SK-N-SH (cell line): ENCODE data around the gene ELOVL2.

Experiments used
- EP300 ChIP-seq, 2 experiments: IDR thresholded peaks; 2 replicates each; pipeline versions ENCODE4 v1.4.0 to v1.6.1; 2012; ENCODE audit warnings: borderline replicate concordance in 1 of 2, low read depth in 1 of 2, low read length in 1 of 2
- FOXJ3 ChIP-seq: sonication (generic); formaldehyde crosslinking; IDR thresholded peaks from 2 replicates; pipeline ENCODE4 v1.5.1; 2020; ENCODE audit warnings: mild to moderate bottlenecking, missing genetic modification reagents
- FOXM1 ChIP-seq: IDR thresholded peaks from 2 replicates; pipeline ENCODE4 v1.4.0; 2012; ENCODE audit warnings: low read depth, mild to moderate bottlenecking
- GABPA ChIP-seq: IDR thresholded peaks from 2 replicates; pipeline ENCODE4 v1.4.0; 2012; ENCODE audit warnings: low read depth, mild to moderate bottlenecking
- JUND ChIP-seq: IDR thresholded peaks from 2 replicates; pipeline ENCODE4 v1.4.0; 2012
- RCOR1 ChIP-seq: fragments of 150-350 bp; IDR thresholded peaks from 2 replicates; pipeline ENCODE4 v1.6.1; 2017; ENCODE audit warnings: antibody characterized with exemption, low read length
- RFX5 ChIP-seq: IDR thresholded peaks from 2 replicates; pipeline ENCODE4 v1.6.1; 2012; ENCODE audit warnings: mild to moderate bottlenecking, improper control_type of control experiment, low read length
- SIN3A ChIP-seq: IDR thresholded peaks from 2 replicates; pipeline ENCODE4 v1.6.1; 2012; ENCODE audit warnings: low read depth, mild to moderate bottlenecking, low read length, moderate library complexity, borderline replicate concordance
- TF ChIP-seq, protein P1 (sequence below): fragments of 200-600 bp; sonication (generic); IDR thresholded peaks from 2 replicates; pipeline ENCODE4 v1.6.1; 2017; ENCODE audit warnings: antibody characterized with exemption, mild to moderate bottlenecking, moderate library complexity
- TF ChIP-seq, protein P2 (sequence below): fragments of 150-350 bp; IDR thresholded peaks from 2 replicates; pipeline ENCODE4 v1.6.1; 2017; ENCODE audit warnings: antibody characterized with exemption, low read length, low read depth, borderline replicate concordance

DNA sequence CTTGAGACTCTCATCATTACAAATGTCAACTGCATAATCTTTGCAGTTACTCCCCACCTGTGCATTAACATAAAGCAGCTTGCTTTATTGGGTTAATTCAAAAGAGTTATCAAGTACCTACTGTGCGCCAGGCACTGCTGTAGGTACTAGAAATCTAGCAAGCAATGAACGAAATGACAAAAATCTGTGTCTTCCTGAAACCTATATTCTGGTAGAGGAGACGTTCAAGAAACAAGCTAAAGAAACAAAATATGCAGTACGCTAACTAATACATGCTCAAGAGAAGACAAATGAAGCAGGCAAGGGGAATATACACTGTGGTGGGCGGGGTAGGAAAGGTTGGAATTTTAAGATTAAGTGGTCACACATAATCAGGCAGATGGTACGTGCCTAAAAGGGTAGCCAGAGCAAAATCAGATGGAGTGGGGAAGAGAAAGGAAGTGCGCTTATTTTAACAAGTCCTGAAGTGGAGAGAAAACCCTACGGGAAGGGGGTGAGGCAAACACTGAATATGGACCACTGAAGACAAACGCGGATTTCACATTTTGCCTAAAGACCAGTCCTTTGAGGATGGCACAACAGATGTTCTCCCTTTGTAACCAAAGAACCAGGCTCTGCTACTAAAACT lies 1.2 kb downstream of the ELOVL2 start:
- TF ChIP-seq, protein P1, sequence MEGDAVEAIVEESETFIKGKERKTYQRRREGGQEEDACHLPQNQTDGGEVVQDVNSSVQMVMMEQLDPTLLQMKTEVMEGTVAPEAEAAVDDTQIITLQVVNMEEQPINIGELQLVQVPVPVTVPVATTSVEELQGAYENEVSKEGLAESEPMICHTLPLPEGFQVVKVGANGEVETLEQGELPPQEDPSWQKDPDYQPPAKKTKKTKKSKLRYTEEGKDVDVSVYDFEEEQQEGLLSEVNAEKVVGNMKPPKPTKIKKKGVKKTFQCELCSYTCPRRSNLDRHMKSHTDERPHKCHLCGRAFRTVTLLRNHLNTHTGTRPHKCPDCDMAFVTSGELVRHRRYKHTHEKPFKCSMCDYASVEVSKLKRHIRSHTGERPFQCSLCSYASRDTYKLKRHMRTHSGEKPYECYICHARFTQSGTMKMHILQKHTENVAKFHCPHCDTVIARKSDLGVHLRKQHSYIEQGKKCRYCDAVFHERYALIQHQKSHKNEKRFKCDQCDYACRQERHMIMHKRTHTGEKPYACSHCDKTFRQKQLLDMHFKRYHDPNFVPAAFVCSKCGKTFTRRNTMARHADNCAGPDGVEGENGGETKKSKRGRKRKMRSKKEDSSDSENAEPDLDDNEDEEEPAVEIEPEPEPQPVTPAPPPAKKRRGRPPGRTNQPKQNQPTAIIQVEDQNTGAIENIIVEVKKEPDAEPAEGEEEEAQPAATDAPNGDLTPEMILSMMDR, result no peak
- no peak for TF ChIP-seq RCOR1
- TF ChIP-seq FOXM1, result no peak
- no peak for TF ChIP-seq RFX5
- no peak for TF ChIP-seq SIN3A
- no peak for TF ChIP-seq GABPA
- TF ChIP-seq EP300 (IDR thresholded peaks at IDR 0.05; ENCODE audit: borderline replicate concordance in 1 of 2, low read depth in 1 of 2, low read length in 1 of 2), result no peak
- TF ChIP-seq FOXJ3 (CRISPR knock-in tag), result no peak
- no peak for TF ChIP-seq JUND
- TF ChIP-seq, protein P2, sequence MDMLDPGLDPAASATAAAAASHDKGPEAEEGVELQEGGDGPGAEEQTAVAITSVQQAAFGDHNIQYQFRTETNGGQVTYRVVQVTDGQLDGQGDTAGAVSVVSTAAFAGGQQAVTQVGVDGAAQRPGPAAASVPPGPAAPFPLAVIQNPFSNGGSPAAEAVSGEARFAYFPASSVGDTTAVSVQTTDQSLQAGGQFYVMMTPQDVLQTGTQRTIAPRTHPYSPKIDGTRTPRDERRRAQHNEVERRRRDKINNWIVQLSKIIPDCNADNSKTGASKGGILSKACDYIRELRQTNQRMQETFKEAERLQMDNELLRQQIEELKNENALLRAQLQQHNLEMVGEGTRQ, result no peak
